KMS-11 (cell line): Measurements from ENCODE around the gene BAG1.

ENCODE experiments used
- H2AFZ ChIP-seq: fragments of 200-600 bp; sonication (generic); 2 replicates; pipeline ENCODE4 v1.6.1; 2016; ENCODE audit warnings: antibody characterized with exemption, mixed run types, low read depth
- H3K27ac ChIP-seq: fragments of 200-600 bp; sonication (generic); 2 replicates; pipeline ENCODE4 v1.6.1; 2016; ENCODE audit warnings: mild to moderate bottlenecking, mixed run types
- H3K27me3 ChIP-seq: fragments of 200-600 bp; sonication (generic); 2 replicates; pipeline ENCODE4 v1.6.1; 2017; ENCODE audit warnings: mild to moderate bottlenecking, low read depth, mixed run types, moderate library complexity; ENCODE audit not compliant: insufficient read depth
- H3K36me3 ChIP-seq: fragments of 200-600 bp; sonication (generic); 2 replicates; pipeline ENCODE4 v1.6.1; 2017; ENCODE audit warnings: mild to moderate bottlenecking, mixed run types; ENCODE audit not compliant: insufficient read depth
- H3K4me1 ChIP-seq: fragments of 200-600 bp; sonication (generic); 2 replicates; pipeline ENCODE4 v1.6.1; 2016; ENCODE audit warnings: mild to moderate bottlenecking, low read depth, mixed run types; ENCODE audit not compliant: poor library complexity, severe bottlenecking
- H3K4me2 ChIP-seq: fragments of 200-600 bp; sonication (generic); 2 replicates; pipeline ENCODE4 v1.7.0; 2016; ENCODE audit warnings: mild to moderate bottlenecking, mixed run types
- H3K4me3 ChIP-seq: fragments of 200-600 bp; sonication (generic); IDR thresholded peaks from 2 replicates; pipeline ENCODE4 v1.6.1; 2017; ENCODE audit warnings: low read depth, low read length, mixed read lengths; ENCODE audit not compliant: insufficient read depth
- H3K79me2 ChIP-seq: fragments of 200-600 bp; sonication (generic); 2 replicates; pipeline ENCODE4 v1.6.1; 2016; ENCODE audit warnings: low read depth, mixed run types; ENCODE audit not compliant: insufficient read depth
- H3K9ac ChIP-seq: fragments of 200-600 bp; sonication (generic); 2 replicates; pipeline ENCODE4 v1.6.1; 2016; ENCODE audit warnings: mild to moderate bottlenecking, mixed run types
- H4K20me1 ChIP-seq: fragments of 200-600 bp; sonication (generic); 2 replicates; pipeline ENCODE4 v1.6.1; 2016; ENCODE audit warnings: mild to moderate bottlenecking, mixed run types; ENCODE audit not compliant: insufficient read depth
- CTCF ChIP-seq: fragments of 200-600 bp; sonication (generic); conservative IDR thresholded peaks from 2 replicates; pipeline ENCODE4 v1.6.1; 2017; ENCODE audit warnings: low read depth, mild to moderate bottlenecking, antibody characterized with exemption, low read length, moderate library complexity, mixed read lengths

The BAG1 gene

GRCh38 chr9:33229359-33230114, 35.0 kb downstream of the BAG1 start:
- Histone ChIP-seq H3K27me3 (no peaks in the 10 kb centered on the region), H3K4me1 (peaks cover 9% of the 10 kb centered on the region), H3K4me2 (no peak overlapping the region), H3K27ac (no peak overlapping the region), H3K9ac (no peak overlapping the region), H2AFZ (no peak overlapping the region), H4K20me1 (no peaks in the 10 kb centered on the region), H3K36me3 (no peaks in the 10 kb centered on the region), H3K79me2 (no peaks in the 10 kb centered on the region), H3K4me3 (no peak overlapping the region)
- no peak for TF ChIP-seq CTCF

GRCh38 chr9:33228606-33229005, 35.9 kb downstream of the BAG1 start:
- no peak overlapping the region for H3K9ac ChIP-seq
- no peaks in the 10 kb centered on the region for H3K36me3 ChIP-seq
- TF ChIP-seq CTCF, result no peak
- H2AFZ ChIP-seq, result no peak overlapping the region
- no peaks in the 10 kb centered on the region for H3K27me3 ChIP-seq
- H3K4me1 ChIP-seq, result peaks cover 10% of the 10 kb centered on the region
- H3K79me2 ChIP-seq, result no peaks in the 10 kb centered on the region
- H3K4me2 ChIP-seq, result no peak overlapping the region
- no peaks in the 10 kb centered on the region for H4K20me1 ChIP-seq
- no peak overlapping the region for H3K4me3 ChIP-seq
- H3K27ac ChIP-seq, result no peak overlapping the region

- peaks cover 14% of the 10 kb centered on the region for H3K4me1 ChIP-seq
- no peaks in the 10 kb centered on the region for H3K27me3 ChIP-seq
- H3K4me3 ChIP-seq, result no peak overlapping the region
- no peaks in the 10 kb centered on the region for H3K79me2 ChIP-seq
- no peak overlapping the region for H2AFZ ChIP-seq
- H3K27ac ChIP-seq, result no peak overlapping the region
- no peak overlapping the region for H3K9ac ChIP-seq
- no peak for TF ChIP-seq CTCF
- H4K20me1 ChIP-seq, result no peaks in the 10 kb centered on the region
- H3K4me2 ChIP-seq, result no peak overlapping the region
- H3K36me3 ChIP-seq, result no peaks in the 10 kb centered on the region
Observed at GRCh38 chr9:33227741-33228140, 36.8 kb downstream of the BAG1 start.

- H3K27ac ChIP-seq, result no peak overlapping the region
- no peak overlapping the region for H3K4me2 ChIP-seq
- no peak overlapping the region for H3K4me3 ChIP-seq
- no peak for TF ChIP-seq CTCF
- no peaks in the 10 kb centered on the region for H3K79me2 ChIP-seq
- H3K27me3 ChIP-seq, result no peaks in the 10 kb centered on the region
- H3K9ac ChIP-seq, result no peak overlapping the region
- H4K20me1 ChIP-seq, result no peaks in the 10 kb centered on the region
- peaks cover 22% of the 10 kb centered on the region for H3K4me1 ChIP-seq
- H3K36me3 ChIP-seq, result no peaks in the 10 kb centered on the region
- H2AFZ ChIP-seq, result no peak overlapping the region
Observed at GRCh38 chr9:33227008-33227398, 37.5 kb downstream of the BAG1 start.
